PC-3 (cell line): Measurements from ENCODE around the gene CHMP1B. TPM values are rescaled to one million over a fixed set of nuclear protein-coding genes. Genes with fewer than 3 reads are reported as not detected.

Experiments
- ATAC-seq: fragments of 200-7000 bp; cut with Tn5 transposase; 2 replicates; pipeline ENCODE4 v1.9.1; 2020; ENCODE audit warnings: mild to moderate bottlenecking, moderate library complexity
- BruUV-seq: library from RNA; stranded (reverse); fragments of 400-500 nt; replicated peaks from 2 replicates; lab custom pipeline; 2021; lab: Mats Ljungman, UMichigan
- CTCF ChIA-PET: fragments of 300-600 bp; sonication (Branson Sonifier 250); formaldehyde crosslinking; loops from one replicate; lab custom pipeline; 2022; ENCODE audit warnings: antibody characterized with exemption; lab: Charles Lee
- POLR2A ChIA-PET: fragments of 300-600 bp; sonication (Branson Sonifier 250); formaldehyde crosslinking; loops from one replicate; lab custom pipeline; 2022; ENCODE audit warnings: antibody characterized with exemption; ENCODE audit not compliant: unreplicated experiment; lab: Charles Lee
- DNase-seq: peaks from one replicate; pipeline ENCODE4 v3.0.0-alpha.2; 2015
- H2AFZ ChIP-seq: fragments of 300-600 bp; sonication (generic); 2 replicates; pipeline ENCODE4 v1.6.0; 2016; ENCODE audit warnings: antibody characterized with exemption, low read length
- H3F3A ChIP-seq: fragments of 300-600 bp; sonication (generic); one replicate; pipeline ENCODE4 v1.6.0; 2017; ENCODE audit warnings: antibody characterized with exemption, low read length, control low read depth, mild to moderate bottlenecking; ENCODE audit not compliant: unreplicated experiment
- H3K27ac ChIP-seq: fragments of 300-600 bp; sonication (generic); 2 replicates; pipeline ENCODE4 v1.5.1; 2016; ENCODE audit warnings: mild to moderate bottlenecking, low read length
- H3K27me3 ChIP-seq: fragments of 300-600 bp; sonication (generic); 2 replicates; pipeline ENCODE4 v1.6.1; 2016; ENCODE audit warnings: low read length, mixed read lengths
- H3K36me3 ChIP-seq: fragments of 300-600 bp; sonication (generic); 2 replicates; pipeline ENCODE4 v1.6.1; 2016; ENCODE audit warnings: low read depth, mixed run types, low read length, mixed read lengths
- H3K4me1 ChIP-seq: fragments of 300-600 bp; sonication (generic); 2 replicates; pipeline ENCODE4 v1.5.1; 2016; ENCODE audit warnings: low read length; ENCODE audit not compliant: insufficient read depth
- H3K4me2 ChIP-seq: fragments of 300-600 bp; sonication (generic); 2 replicates; pipeline ENCODE4 v1.6.0; 2016; ENCODE audit warnings: low read length
- H3K4me3 ChIP-seq: fragments of 300-600 bp; sonication (generic); 2 replicates; pipeline ENCODE4 v1.5.1; 2016; ENCODE audit warnings: mild to moderate bottlenecking, low read length, mixed read lengths
- H3K79me2 ChIP-seq: fragments of 300-600 bp; sonication (generic); 2 replicates; pipeline ENCODE4 v1.6.1; 2017; ENCODE audit warnings: low read length, mixed read lengths
- H3K9ac ChIP-seq: fragments of 300-600 bp; sonication (generic); 2 replicates; pipeline ENCODE4 v1.6.0; 2016; ENCODE audit warnings: mild to moderate bottlenecking, low read length
- H3K9me2 ChIP-seq: fragments of 300-600 bp; sonication (generic); replicated peaks from 2 replicates; pipeline ENCODE4 v1.6.1; 2016; ENCODE audit warnings: mixed run types, low read length, mixed read lengths
- H3K9me3 ChIP-seq: fragments of 300-600 bp; sonication (generic); 2 replicates; pipeline ENCODE4 v1.6.1; 2016; ENCODE audit warnings: low read length, mixed read lengths
- H4K20me1 ChIP-seq: fragments of 300-600 bp; sonication (generic); 2 replicates; pipeline ENCODE4 v1.6.1; 2016; ENCODE audit warnings: low read length, mixed read lengths
- CTCF ChIP-seq: fragments of 300-600 bp; sonication (generic); conservative IDR thresholded peaks from 2 replicates; pipeline ENCODE4 v1.5.1; 2017; ENCODE audit warnings: antibody characterized with exemption, low read depth, mild to moderate bottlenecking, low read length
- EZH2 ChIP-seq: fragments of 300-600 bp; sonication (generic); IDR thresholded peaks from one replicate; pipeline ENCODE4 v1.6.1; 2017; ENCODE audit warnings: antibody characterized with exemption, mild to moderate bottlenecking, low read length; ENCODE audit not compliant: unreplicated experiment
- EZH2phosphoT487 ChIP-seq: fragments of 300-600 bp; sonication (generic); IDR thresholded peaks from 2 replicates; pipeline ENCODE4 v1.6.1; 2018; ENCODE audit warnings: mild to moderate bottlenecking, antibody characterized with exemption, low read length, borderline replicate concordance
- intact Hi-C: fragments of 100-400 bp; cut with micrococcal nuclease; formaldehyde crosslinking; loops from 2 replicates; pipeline ENCODE4 v1.9.0; 2023
- total RNA-seq: library from RNA; depleted of rRNA; stranded (reverse); fragments of >200 nt; gene quantifications from 2 replicates; pipeline ENCODE4 v1.2.3, GENCODE V29; 2014

CHMP1B gene
- total RNA-seq, 1 experiment from 2014 or later: 81.9 TPM

GRCh38 chr18:11880586-11881304 is 29.5 kb downstream of the CHMP1B start:
- Histone ChIP-seq H3F3A (no peaks in the 10 kb centered on the region), H3K9ac (no peak overlapping the region), H3K27ac (no peak overlapping the region), H3K9me3 (no peaks in the 10 kb centered on the region), H3K79me2 (no peaks in the 10 kb centered on the region), H3K9me2 (no peaks in the 10 kb centered on the region), H3K4me3 (no peak overlapping the region), H4K20me1 (no peaks in the 10 kb centered on the region), H2AFZ (no peak overlapping the region), H3K27me3 (no peaks in the 10 kb centered on the region), H3K4me1 (peaks cover 16% of the 10 kb centered on the region), H3K4me2 (no peak overlapping the region), H3K36me3 (peaks cover 10% of the 10 kb centered on the region; the same call in 1 of the 2 replicates)
- DNase-seq (no peak), ATAC-seq (no peak)
- TF ChIP-seq EZH2 (no peak), EZH2phosphoT487 (no peak)
- intact Hi-C loops: no loop called here
- ChIA-PET CTCF (no interaction called here), POLR2A (interaction anchor here (0.6 kb wide), 1 partner anchor 14 kb away, joined by 3 read pairs; no protein-coding TSS in a partner anchor)
- no TSS peak for BruUV-seq

- Histone ChIP-seq H3K4me3 (no peak overlapping the region), H2AFZ (no peak overlapping the region), H3K27ac (0 out of 2 replicates have a peak overlapping the region, but pooled peaks have one; percentile 10), H3F3A (no peaks in the 10 kb centered on the region), H3K4me1 (peaks cover 28% of the 10 kb centered on the region), H3K4me2 (peak overlapping the region; percentile 49; the same call in 1 of the 2 replicates), H3K9me2 (no peaks in the 10 kb centered on the region), H3K27me3 (no peaks in the 10 kb centered on the region), H3K79me2 (no peaks in the 10 kb centered on the region), H3K9ac (no peak overlapping the region), H4K20me1 (no peaks in the 10 kb centered on the region), H3K36me3 (peaks cover 10% of the 10 kb centered on the region; the same call in 1 of the 2 replicates), H3K9me3 (no peaks in the 10 kb centered on the region)
- no peak for TF ChIP-seq CTCF
- no peak for TF ChIP-seq EZH2phosphoT487
- no peak for TF ChIP-seq EZH2
- BruUV-seq: no TSS peak
- CTCF ChIA-PET: no interaction called here
- POLR2A ChIA-PET: interaction anchor here (0.6 kb wide), 1 partner anchor 13 kb away, joined by 9 read pairs; no protein-coding TSS in a partner anchor
- ATAC-seq (no peak), DNase-seq (no peak)
- intact Hi-C loops: no loop called here
Measured at GRCh38 chr18:11882636-11883035, 31.4 kb downstream of the CHMP1B start.

GRCh38 chr18:11883153-11883552 is 31.9 kb downstream of the CHMP1B start:
- H3K9me3 ChIP-seq: no peaks in the 10 kb centered on the region
- no peaks in the 10 kb centered on the region for H3K27me3 ChIP-seq
- peak overlapping the region; percentile 10; the same call in 1 of the 2 replicates for H3K27ac ChIP-seq
- no peaks in the 10 kb centered on the region for H3F3A ChIP-seq
- peak; percentile 62 for ATAC-seq
- H3K4me1 ChIP-seq: peaks cover 33% of the 10 kb centered on the region
- no peaks in the 10 kb centered on the region for H3K9me2 ChIP-seq
- no peak overlapping the region for H3K9ac ChIP-seq
- BruUV-seq: no TSS peak
- no peaks in the 10 kb centered on the region for H4K20me1 ChIP-seq
- ChIA-PET POLR2A (no interaction called here), CTCF (no interaction called here)
- H3K4me2 ChIP-seq: peak overlapping the region; percentile 49; the same call in 1 of the 2 replicates
- DNase-seq: peak; percentile 50
- intact Hi-C loops: no loop called here
- no peak overlapping the region for H3K4me3 ChIP-seq
- H3K79me2 ChIP-seq: no peaks in the 10 kb centered on the region
- TF ChIP-seq EZH2phosphoT487 (no peak), CTCF (no peak), EZH2 (no peak)
- peaks cover 10% of the 10 kb centered on the region; the same call in 1 of the 2 replicates for H3K36me3 ChIP-seq
- H2AFZ ChIP-seq: no peak overlapping the region
